Prostate gland (tissue), 2 donors: Measurements from ENCODE around the gene TMEM123.
"Not testable (repeated sequence)": the region's sequence is repeated elsewhere in the genome, so short reads cannot be mapped to it uniquely, and the experiment has no call there.

Source experiments
- POLR2A ChIP-seq: fragments of 450-650 bp; IDR thresholded peaks from one replicate; pipeline ENCODE4 v1.6.1; 2016; ENCODE audit warnings: antibody characterized with exemption, mild to moderate bottlenecking
- TF ChIP-seq, protein P1 (sequence below), 4 experiments: fragments of 200-600 bp in 2 of 4; fragments of 450-650 bp in 2 of 4; sonication (generic) in 2 of 4; IDR thresholded peaks; 1 replicate in 3 of 4; 2 replicates in 1 of 4; pipeline ENCODE4 v1.5.1; 2016 to 2019; ENCODE audit warnings: antibody characterized with exemption in 4 of 4, mild to moderate bottlenecking in 2 of 4, moderate library complexity in 2 of 4

DNA sequence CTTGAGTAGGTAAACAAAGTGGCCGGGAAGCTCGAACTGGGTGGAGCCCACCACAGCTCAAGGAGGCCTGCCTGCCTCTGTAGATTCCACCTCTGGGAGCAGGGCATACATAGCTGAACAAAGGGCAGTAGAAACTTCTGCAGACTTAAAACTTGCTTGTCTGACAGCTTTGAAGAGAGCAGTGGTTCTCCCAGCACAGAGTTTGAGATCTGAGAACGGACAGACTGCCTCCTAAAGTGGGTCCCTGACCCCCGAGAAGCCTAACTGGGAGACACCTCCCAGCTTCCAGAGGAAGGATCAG, 13.6 kb downstream of the TMEM123 start:
- TF ChIP-seq, protein P1, sequence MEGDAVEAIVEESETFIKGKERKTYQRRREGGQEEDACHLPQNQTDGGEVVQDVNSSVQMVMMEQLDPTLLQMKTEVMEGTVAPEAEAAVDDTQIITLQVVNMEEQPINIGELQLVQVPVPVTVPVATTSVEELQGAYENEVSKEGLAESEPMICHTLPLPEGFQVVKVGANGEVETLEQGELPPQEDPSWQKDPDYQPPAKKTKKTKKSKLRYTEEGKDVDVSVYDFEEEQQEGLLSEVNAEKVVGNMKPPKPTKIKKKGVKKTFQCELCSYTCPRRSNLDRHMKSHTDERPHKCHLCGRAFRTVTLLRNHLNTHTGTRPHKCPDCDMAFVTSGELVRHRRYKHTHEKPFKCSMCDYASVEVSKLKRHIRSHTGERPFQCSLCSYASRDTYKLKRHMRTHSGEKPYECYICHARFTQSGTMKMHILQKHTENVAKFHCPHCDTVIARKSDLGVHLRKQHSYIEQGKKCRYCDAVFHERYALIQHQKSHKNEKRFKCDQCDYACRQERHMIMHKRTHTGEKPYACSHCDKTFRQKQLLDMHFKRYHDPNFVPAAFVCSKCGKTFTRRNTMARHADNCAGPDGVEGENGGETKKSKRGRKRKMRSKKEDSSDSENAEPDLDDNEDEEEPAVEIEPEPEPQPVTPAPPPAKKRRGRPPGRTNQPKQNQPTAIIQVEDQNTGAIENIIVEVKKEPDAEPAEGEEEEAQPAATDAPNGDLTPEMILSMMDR (IDR thresholded peaks at IDR 0.05), result not testable (repeated sequence)
- TF ChIP-seq POLR2A, result not testable (repeated sequence)
